WI38 (cell line): Measurements from ENCODE around the gene GNAL.

Experiments
- H3K4me3 ChIP-seq: 2 replicates; pipeline ENCODE4 v1.5.1; 2011; ENCODE audit warnings: low read depth, mild to moderate bottlenecking, control low read depth, low read length
- CTCF ChIP-seq: IDR thresholded peaks from 2 replicates; pipeline ENCODE4 v1.5.1; 2012; ENCODE audit warnings: low read depth, mild to moderate bottlenecking, control low read depth, low read length

The GNAL gene

GRCh38 chr18:11798271-11798670 lies 109.2 kb downstream of the GNAL start:
- TF ChIP-seq CTCF: no peak
- no peak overlapping the region for H3K4me3 ChIP-seq

- H3K4me3 ChIP-seq: no peak overlapping the region
- no peak for TF ChIP-seq CTCF
Measured at GRCh38 chr18:11799066-11799465, 110.0 kb downstream of the GNAL start.

- no peak overlapping the region for H3K4me3 ChIP-seq
- no peak for TF ChIP-seq CTCF
Measured at GRCh38 chr18:11800566-11801334, 111.7 kb downstream of the GNAL start.

- no peak for TF ChIP-seq CTCF
- no peak overlapping the region for H3K4me3 ChIP-seq
Measured at GRCh38 chr18:11801573-11801972, 112.5 kb downstream of the GNAL start.

- TF ChIP-seq CTCF: no peak
Measured at GRCh38 chr18:11802158-11802557, 113.1 kb downstream of the GNAL start.

GRCh38 chr18:11802586-11802985 lies 113.5 kb downstream of the GNAL start:
- no peak for TF ChIP-seq CTCF
- H3K4me3 ChIP-seq: no peak overlapping the region

More at GRCh38 chr18:11802158-11802557, 113.1 kb downstream of the GNAL start:
- no peak overlapping the region for H3K4me3 ChIP-seq

GRCh38 chr18:11807233-11807632 lies 118.2 kb downstream of the GNAL start:
- H3K4me3 ChIP-seq: no peak overlapping the region
- no peak for TF ChIP-seq CTCF
